Subcutaneous adipose tissue (tissue), 4 donors: ENCODE data around the gene FKBP15. TPM values are rescaled to one million over a fixed set of nuclear protein-coding genes. Genes with fewer than 3 reads are reported as not detected.

ENCODE experiments used
- total RNA-seq, 4 donors: library from RNA; depleted of rRNA; stranded (reverse); fragments of >200 nt; gene quantifications; one replicate each; pipeline ENCODE4 v1.1.0, GENCODE V29; 2016
- TF ChIP-seq, protein P1 (sequence below): fragments of 450-650 bp; IDR thresholded peaks from one replicate; pipeline ENCODE4 v1.5.1; 2016; ENCODE audit warnings: low read depth, mild to moderate bottlenecking, control low read depth, antibody characterized with exemption, moderate library complexity

The FKBP15 gene
- total RNA-seq, 4 donors from 2014 or later = 24.9 to 51.7 (median 32.0) TPM

DNA sequence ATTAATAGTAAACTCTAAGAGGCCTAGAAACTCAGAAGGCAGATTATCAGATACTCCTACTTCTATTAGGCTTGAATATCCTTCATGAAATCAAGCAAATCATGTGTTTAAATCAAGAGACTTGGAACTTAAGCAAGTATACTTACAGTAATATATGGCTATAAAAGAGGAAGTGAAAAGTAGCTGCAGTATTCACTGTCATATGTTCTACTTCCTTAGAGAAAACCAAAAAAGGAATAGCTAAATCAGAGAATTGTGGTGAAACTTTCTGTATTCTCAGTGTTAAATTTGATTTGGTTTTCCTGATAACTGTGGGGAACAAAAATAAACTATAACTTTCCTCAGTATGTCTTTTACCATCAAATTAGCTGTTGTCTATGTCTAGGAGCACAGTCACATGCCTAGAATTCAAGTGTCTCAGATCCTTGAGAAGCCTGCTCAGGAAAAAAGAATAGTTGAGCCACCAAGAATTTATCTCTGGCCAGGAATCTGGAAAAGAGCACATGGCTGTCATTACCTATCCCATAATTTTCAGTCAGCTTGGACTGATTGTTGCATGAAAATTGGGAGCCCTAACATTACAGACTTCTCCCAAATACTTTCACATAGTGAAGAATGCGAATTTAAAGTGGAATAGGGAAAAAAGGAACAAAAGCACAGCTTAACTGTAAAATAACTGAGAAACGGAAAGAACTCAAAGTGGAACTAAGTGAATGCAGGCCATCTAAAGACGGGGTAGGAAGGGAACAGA is 1.7 kb downstream of the FKBP15 start:
- TF ChIP-seq, protein P1, sequence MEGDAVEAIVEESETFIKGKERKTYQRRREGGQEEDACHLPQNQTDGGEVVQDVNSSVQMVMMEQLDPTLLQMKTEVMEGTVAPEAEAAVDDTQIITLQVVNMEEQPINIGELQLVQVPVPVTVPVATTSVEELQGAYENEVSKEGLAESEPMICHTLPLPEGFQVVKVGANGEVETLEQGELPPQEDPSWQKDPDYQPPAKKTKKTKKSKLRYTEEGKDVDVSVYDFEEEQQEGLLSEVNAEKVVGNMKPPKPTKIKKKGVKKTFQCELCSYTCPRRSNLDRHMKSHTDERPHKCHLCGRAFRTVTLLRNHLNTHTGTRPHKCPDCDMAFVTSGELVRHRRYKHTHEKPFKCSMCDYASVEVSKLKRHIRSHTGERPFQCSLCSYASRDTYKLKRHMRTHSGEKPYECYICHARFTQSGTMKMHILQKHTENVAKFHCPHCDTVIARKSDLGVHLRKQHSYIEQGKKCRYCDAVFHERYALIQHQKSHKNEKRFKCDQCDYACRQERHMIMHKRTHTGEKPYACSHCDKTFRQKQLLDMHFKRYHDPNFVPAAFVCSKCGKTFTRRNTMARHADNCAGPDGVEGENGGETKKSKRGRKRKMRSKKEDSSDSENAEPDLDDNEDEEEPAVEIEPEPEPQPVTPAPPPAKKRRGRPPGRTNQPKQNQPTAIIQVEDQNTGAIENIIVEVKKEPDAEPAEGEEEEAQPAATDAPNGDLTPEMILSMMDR = no peak

DNA sequence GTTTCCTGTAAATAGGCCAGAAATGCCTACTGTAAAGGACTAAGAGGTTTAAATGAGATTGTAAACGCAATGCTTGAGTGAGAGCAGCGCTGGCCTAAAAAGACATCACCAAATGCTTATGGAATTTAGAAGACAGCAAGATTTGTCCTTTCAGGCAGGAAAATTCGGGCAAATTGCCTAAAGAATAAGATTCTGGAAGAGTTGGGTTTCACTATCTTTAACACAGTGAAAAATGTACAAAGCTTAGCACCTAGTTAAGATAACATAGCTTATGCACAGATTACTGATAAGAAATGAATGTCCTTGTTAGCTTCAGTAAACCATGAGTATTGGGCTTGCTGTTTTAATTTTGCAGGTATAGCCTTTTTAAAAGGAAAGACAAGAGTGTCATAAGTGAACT is 4.7 kb downstream of the FKBP15 start:
- TF ChIP-seq, protein P1 = no peak

DNA sequence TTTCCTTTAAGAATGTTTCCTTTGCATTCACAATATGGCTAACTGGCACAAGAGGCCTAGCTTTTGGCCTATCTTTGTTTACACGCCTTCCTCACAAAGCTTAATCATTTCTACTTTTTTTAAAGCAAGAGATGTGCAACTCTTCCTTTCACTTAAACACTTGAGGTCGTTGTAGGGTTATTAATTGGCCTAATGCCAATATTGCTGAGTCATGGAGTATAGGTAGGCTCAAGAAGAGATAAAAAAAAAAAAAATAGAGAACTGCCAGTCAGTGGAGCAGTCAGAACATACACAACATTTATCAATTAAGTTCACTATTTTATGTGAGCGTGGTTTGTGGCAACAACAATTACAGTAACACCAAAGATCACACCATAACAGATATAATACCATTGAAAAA is 5.9 kb downstream of the FKBP15 start:
- TF ChIP-seq, protein P1 = no peak

- TF ChIP-seq, protein P1 = no peak
These were observed 10.3 kb downstream of the FKBP15 start for GRCh38 chr9:113210815-113211214.

DNA sequence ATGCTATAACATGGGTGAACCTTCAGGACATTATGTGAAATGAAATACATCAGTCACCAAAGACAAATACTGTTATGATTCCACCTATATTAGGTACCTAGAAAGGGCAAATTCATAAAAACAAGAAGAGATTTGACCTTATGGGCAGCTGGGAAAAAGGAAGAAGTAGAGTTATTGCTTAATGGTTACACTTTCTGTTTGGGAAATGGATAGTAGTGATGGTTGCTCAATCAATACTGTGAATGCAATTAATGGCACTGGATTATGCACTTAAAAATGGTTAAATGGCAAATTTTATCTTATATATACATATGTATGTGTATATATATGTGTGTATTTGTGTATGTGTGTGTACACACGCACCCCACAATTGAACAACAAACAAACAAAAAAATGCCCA is 15.2 kb downstream of the FKBP15 start:
- TF ChIP-seq, protein P1 = no peak

DNA sequence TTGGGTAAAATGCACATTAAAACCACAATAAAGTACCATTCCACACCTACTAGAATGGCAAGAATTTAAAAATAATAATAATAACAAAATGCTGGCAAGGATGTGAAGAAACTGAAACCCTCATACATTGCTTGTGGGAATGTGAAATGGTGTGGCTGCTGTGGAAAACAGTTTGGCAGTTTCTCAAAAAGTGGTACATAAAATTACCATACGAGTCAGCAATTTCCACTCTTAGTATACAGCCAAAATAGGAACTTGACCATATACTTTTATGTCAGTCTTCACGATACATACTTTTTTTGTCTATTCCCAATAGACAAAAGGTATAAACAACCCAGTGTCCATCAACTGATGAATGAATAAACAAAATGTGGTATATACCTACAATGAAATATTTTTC is 15.6 kb downstream of the FKBP15 start:
- TF ChIP-seq, protein P1 = no peak

DNA sequence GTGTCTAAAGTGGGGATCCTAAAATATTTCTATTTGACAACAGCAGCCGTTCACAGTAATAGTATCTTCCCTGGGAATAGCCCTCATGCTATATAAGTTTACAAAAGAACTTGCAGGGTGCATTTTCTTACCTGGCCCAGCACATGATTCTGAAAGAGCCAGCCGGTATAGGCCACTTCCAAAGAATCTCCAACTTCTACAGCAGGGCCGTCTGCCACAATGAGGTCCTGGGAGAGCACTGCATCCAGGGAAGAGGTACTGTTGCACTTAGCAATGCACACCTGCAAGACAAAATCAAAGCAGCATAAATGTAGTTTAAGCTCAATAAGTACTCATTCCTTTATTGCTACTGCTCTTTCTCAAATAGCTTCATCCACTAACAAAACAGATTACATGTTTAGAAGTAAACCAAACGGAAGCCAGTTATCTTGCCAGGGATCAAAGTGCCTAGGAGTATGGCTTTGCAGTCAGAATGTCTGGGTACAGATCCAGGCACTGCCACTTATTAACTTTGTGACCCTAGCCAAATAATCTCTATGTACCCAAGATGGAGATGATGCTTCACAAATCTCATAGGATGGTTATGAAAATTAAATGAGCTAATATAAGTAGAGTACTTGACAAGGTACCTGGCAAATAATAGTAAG is 21.3 kb downstream of the FKBP15 start:
- TF ChIP-seq, protein P1 = no peak
